Activated naive CD4-positive, alpha-beta T cell treated with anti-CD3 and anti-CD28 coated beads, Interleukin-2, amount 50 U/mL, for 24 hours (primary cell): ENCODE data around the gene FTH1.
A peak's percentile ranks its signal among the peaks of the same experiment; 100 is the strongest.

Experiments used
- H3K27ac Mint-ChIP-seq: one replicate; pipeline ENCODE4 v1.8.0; 2021; ENCODE audit warnings: mild to moderate bottlenecking, mixed read lengths
- H3K27me3 Mint-ChIP-seq: one replicate; pipeline ENCODE4 v1.8.0; 2021; ENCODE audit warnings: mixed read lengths
- H3K36me3 Mint-ChIP-seq: one replicate; pipeline ENCODE4 v1.8.0; 2021; ENCODE audit warnings: mixed read lengths
- H3K4me1 Mint-ChIP-seq: one replicate; pipeline ENCODE4 v1.8.0; 2021; ENCODE audit warnings: mixed read lengths
- H3K4me3 Mint-ChIP-seq: one replicate; pipeline ENCODE4 v1.8.0; 2021; ENCODE audit warnings: mild to moderate bottlenecking, mixed read lengths
- H3K9me3 Mint-ChIP-seq: one replicate; pipeline ENCODE4 v1.8.0; 2021; ENCODE audit warnings: mixed read lengths

FTH1 gene

DNA sequence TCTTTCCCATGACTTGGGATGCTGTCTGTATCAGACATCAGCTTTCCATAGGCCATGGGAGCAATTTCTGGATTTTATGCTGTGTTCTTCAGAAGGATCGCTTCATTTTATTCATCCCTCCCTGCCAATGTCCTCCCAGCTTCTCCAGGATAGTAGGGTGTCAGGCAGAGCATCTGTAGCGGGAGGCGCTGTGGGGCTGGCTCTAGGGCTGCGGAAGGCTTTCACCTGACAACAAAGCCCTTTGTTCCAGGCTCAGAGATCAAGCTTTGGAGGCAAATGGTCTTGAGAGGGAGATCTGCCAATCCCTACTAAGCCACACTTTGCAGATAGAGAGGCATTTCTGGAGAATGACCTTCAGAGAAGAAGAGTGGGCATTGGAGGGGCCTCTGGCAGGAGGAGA is 29.5 kb upstream of the FTH1 start:
- Mint-ChIP-seq H3K36me3 (peaks cover 13% of the 10 kb centered on the region), H3K4me3 (no peak overlapping the region)

DNA sequence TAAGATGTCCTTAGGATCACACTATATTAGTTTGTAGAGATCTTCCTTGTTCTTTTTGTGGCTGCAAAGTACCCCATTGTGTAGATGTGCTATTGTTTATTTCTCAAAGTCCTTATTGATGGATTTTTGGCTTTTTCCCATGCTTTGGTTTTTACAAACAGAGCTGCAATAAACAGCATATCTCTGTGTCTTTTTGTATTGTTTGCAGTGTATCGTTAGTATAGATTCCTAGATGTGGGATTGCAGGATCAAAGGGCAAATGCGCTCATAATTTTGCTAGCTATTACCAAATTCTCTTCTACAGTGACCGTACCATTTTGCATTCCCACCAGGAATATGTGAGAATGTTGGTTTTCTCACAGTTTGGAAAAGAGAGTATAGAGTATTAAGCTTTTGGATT is 27.5 kb upstream of the FTH1 start:
- H3K4me3 Mint-ChIP-seq: no peak overlapping the region
- peaks cover 12% of the 10 kb centered on the region for H3K36me3 Mint-ChIP-seq
- no peaks in the 10 kb centered on the region for H3K27me3 Mint-ChIP-seq
- no peaks in the 10 kb centered on the region for H3K4me1 Mint-ChIP-seq
- H3K27ac Mint-ChIP-seq: no peak overlapping the region
- H3K9me3 Mint-ChIP-seq: peaks cover 5% of the 10 kb centered on the region

More for the DNA sequence above, 29.5 kb upstream of the FTH1 start:
- H3K9me3 Mint-ChIP-seq: peaks cover 4% of the 10 kb centered on the region
- H3K4me1 Mint-ChIP-seq: no peaks in the 10 kb centered on the region
- no peaks in the 10 kb centered on the region for H3K27me3 Mint-ChIP-seq
- H3K27ac Mint-ChIP-seq: no peak overlapping the region

DNA sequence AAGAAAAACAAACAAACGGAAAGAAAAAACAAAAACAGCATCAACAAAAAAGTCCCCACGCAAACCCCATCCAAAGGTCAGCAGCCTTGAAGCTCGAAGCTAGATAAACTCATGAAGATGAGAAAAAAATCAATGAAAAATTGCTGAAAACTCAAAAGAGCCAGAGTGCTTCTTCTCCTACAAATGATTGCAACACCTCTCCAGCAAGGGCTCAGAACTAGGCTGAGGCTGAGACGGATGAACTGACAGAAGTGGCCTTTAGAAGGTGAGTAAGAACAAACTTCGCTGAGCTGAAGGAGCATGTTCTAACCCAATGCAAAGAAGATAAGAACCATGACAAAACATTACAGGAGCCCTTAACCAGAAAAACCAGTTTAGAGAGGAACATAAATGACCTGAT is 18.4 kb upstream of the FTH1 start:
- H3K9me3 Mint-ChIP-seq: peaks cover 5% of the 10 kb centered on the region
- no peak overlapping the region for H3K27ac Mint-ChIP-seq
- no peak overlapping the region for H3K4me3 Mint-ChIP-seq
- H3K4me1 Mint-ChIP-seq: no peaks in the 10 kb centered on the region
- peaks cover 19% of the 10 kb centered on the region for H3K36me3 Mint-ChIP-seq
- H3K27me3 Mint-ChIP-seq: no peaks in the 10 kb centered on the region

DNA sequence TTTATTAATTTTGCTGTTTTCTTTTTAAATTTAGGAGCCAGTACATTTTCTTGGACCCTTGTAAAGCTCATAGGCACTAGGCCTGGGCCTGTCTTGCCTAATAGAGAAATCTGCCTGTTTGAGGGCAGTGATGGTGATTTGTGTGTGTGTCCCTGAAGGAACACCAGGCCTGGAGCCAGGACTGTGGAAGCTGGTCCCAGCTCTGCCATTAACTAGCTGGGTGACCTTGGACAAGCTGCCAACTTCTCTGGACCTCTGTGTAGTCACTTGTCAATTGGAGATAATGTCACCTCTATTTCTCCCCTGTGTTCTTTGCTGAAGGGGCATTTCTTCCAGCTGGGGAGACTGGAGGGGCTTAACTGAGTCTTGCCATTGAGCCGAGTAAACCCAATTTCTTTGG is 16.0 kb upstream of the FTH1 start:
- Mint-ChIP-seq H3K27ac (no peak overlapping the region), H3K36me3 (peaks cover 17% of the 10 kb centered on the region), H3K4me1 (no peaks in the 10 kb centered on the region), H3K9me3 (peaks cover 5% of the 10 kb centered on the region), H3K27me3 (no peaks in the 10 kb centered on the region), H3K4me3 (no peak overlapping the region)

DNA sequence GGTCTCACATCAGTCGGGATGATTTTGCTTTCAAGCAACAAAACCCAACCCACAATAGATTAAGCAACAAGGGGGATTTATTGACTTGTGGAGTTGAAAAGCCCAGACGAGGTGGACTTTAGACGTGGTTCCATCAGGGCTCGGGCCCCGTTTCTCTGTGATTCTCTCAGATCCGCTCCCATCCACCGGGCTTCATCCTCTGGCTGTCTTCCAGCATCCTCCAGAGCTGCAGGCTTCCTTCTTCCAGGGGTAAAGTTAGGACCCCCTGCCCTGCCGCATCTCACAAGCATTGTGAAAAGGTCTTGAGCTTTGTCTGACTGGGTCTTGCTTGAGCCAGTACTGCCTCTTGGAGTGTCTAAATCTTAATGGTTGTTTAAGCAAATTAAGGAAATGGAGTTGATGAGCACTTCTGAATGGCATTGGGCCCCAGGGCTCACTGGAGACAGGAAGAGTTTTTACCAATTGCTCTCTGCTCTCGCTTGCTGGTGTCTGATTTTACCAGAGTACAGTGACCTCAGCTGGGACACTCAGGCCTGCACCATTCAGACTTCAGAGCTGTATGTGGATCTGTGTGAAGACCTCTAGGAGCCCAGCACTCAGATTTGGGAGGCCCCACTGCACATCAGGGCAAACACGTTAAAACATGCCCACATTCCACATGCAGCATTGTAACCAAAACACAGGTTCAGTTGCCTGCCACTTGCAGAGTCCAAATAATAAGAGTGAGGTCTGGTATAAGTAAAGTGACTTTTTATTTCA is 13.5 kb upstream of the FTH1 start:
- Mint-ChIP-seq H3K4me3 (no peak overlapping the region), H3K27me3 (no peaks in the 10 kb centered on the region), H3K27ac (no peak overlapping the region), H3K4me1 (no peaks in the 10 kb centered on the region), H3K9me3 (no peaks in the 10 kb centered on the region), H3K36me3 (peaks cover 6% of the 10 kb centered on the region)

DNA sequence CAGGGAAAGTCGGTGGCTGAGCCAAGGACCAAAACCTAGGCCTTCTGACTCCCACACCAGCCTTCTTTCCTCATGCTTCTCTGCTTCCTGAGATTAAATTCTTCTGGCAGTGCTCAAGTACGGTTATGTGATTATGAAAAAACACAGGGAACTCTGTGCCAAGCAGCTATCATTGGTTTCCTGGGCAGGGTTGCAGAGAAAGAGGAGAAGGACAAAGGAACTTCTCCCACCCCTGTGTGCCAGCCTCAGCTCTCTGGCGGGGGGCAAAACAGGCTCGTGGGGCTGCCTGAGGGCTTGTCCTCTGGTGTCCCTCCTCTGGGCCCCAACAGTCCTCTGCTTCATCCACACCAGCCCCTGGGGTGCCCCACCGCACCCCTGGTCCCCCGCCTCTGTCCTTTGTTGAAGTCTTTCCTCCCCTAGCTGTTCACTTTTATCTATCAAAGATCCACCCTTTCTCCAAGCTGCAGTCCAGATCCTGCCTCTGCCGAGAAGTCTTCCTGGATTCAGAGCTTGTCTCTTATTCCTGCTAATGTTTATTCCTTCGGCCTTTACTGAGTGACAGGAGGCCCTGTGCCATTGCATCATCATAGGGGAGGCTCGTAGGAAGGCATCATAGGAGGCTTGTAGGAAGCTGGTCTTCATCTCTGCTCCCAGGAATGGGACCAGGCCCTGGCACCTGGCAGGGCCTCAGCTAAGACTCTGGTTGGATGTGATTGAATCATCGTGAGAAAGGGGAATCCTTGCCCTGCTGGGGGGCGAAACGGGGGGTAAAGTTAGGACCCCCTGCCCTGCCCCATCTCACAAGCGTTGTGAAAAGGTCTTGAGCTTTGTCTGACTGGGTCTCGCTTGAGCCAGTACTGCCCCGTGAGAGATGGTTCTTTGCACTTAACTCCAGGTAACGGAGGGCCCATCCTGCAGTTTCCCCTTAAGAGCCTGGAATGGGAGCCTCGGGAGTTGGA is 11.5 kb upstream of the FTH1 start:
- no peaks in the 10 kb centered on the region for H3K9me3 Mint-ChIP-seq
- no peaks in the 10 kb centered on the region for H3K4me1 Mint-ChIP-seq
- no peak overlapping the region for H3K4me3 Mint-ChIP-seq
- H3K27me3 Mint-ChIP-seq: no peaks in the 10 kb centered on the region
- no peak overlapping the region for H3K27ac Mint-ChIP-seq
- H3K36me3 Mint-ChIP-seq: peaks cover 2% of the 10 kb centered on the region

DNA sequence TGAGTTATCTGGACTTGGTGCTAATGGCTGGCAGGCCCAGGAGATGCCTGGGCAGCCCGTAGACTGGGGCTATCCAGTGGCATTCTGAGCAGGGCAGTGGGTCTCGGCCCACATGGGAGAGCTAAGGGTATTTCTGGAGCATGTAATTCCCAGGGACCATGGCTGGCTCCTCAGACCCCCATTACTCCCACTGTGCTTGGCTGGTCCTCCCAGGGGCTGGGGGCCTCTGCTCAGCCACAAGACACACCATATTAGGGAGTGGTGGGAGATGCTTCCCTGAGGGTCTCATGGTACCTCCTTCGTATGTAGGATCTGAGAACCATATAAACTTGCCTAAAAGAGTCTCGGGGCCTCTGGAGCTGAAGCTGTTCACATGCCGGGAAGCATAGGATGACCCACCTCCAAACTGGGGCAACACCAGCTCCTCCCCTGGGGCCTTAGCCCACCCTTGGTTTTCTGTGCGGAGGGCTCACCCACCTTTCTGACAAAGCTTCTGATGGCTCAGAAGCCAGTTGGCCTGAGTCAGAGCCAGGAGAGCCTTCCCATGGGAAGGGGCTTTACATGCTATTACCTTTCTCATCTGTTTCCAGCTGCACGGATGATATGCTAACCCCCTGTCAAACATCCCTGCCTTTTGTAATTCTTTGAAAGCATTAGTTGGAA is 9.5 kb upstream of the FTH1 start:
- Mint-ChIP-seq H3K27ac (no peak overlapping the region), H3K36me3 (no peaks in the 10 kb centered on the region)

DNA sequence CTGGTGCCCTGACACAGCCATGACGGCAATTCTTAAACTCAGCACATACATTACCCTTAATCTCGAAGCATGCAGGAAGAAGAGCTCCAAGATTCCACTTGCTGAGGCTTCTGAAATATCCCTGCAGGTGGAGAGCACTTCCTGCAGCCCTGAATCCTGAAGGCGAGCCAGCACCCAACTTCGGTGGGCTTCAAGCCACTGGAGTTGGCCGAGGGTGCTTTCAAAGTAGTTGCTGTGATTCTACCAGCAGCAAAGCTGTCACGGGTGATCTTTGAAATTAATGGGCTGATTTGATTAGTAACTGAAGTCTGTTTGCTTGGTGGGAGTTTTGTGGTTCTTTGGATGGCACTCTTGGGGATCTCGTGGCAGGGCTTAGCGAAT is 9.0 kb upstream of the FTH1 start:
- no peak overlapping the region for H3K4me3 Mint-ChIP-seq
- H3K9me3 Mint-ChIP-seq: no peaks in the 10 kb centered on the region
- H3K27ac Mint-ChIP-seq: no peak overlapping the region
- no peaks in the 10 kb centered on the region for H3K27me3 Mint-ChIP-seq
- H3K4me1 Mint-ChIP-seq: peaks cover 20% of the 10 kb centered on the region
- H3K36me3 Mint-ChIP-seq: no peaks in the 10 kb centered on the region

More for the DNA sequence above, 9.5 kb upstream of the FTH1 start:
- Mint-ChIP-seq H3K4me1 (peaks cover 16% of the 10 kb centered on the region), H3K27me3 (no peaks in the 10 kb centered on the region), H3K9me3 (no peaks in the 10 kb centered on the region), H3K4me3 (no peak overlapping the region)

DNA sequence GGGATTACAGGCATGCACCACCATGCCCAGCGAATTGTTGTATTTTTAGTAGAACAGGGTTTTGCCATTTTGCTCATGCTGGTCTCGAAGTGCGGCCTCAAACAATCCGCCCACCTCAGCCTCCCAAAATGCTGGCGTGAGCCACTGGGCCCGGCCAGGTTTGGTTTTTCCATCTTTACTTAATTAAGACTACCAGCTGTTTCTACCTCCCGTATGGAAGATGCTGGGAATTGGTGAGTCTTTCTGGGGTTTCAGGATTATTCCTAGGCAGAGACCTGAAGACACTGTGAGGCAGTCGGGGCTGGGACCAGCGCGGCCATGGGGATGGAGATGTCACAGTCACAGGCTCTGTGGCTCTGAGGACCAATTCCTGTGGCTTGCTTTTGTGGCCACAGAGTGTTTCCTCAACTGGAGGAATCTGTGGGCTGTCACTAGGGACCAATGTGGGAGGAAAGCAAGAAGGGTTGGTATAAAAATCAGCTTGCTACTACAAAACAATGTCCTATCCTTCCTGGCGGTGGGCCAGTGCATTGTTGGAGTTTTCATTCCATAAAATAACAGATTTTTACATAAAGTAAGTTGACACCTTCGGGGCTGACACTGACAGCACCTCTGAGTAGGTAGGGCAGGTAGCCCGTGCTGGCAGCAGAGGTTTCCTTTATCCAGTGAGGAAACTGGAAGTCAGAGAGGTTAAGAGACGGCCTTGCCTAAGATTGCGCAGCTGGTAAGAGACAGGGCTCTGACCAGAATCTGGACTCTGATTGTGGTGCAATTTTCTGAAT is 8.4 kb upstream of the FTH1 start:
- H3K27me3 Mint-ChIP-seq: no peaks in the 10 kb centered on the region
- H3K36me3 Mint-ChIP-seq: no peaks in the 10 kb centered on the region
- H3K9me3 Mint-ChIP-seq: no peaks in the 10 kb centered on the region
- peaks cover 26% of the 10 kb centered on the region for H3K4me1 Mint-ChIP-seq
- H3K27ac Mint-ChIP-seq: no peak overlapping the region
- no peak overlapping the region for H3K4me3 Mint-ChIP-seq

DNA sequence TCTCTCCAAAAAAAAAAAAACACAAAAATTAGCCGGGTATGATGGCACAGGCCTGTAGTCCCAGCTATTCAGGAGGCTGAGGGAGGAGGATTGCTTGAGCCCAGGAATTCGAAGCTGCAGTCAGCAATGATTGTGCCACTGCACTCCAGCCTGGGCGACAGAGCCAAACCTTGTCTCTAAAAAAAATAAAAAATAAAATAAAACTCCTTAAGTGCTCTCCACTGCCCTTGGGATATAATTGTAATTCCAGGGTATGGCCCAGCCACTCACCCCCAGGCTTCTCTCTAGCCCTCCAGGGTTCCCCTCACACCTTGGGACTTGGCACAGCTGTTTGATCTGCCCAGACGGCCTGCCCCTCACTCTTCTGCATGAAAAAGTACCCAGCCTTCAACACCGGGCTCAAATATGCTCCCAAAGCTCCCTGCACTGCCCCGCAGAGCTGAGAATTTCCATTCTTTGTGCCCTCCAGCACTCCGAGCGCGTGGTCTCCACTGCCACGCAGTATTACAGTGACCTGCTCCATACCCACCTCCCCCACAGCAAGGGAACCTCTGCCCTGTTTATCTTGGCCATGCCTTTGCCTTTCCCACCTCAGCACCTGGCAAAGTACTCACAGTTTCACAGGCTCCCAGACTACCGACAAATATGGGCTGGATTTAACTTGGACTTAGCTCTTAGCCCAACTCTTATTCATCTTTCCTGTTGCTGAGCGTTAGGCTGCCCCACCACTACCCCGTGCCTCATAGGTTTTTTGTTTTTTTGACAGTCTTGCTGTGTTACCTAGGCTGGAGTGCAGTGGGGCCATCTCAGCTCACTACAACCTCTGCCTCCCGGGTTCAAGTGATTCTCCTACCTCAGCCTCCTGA is 7.6 kb upstream of the FTH1 start:
- Mint-ChIP-seq H3K9me3 (no peaks in the 10 kb centered on the region), H3K27me3 (no peaks in the 10 kb centered on the region), H3K36me3 (no peaks in the 10 kb centered on the region), H3K27ac (peak overlapping the region; percentile 43), H3K4me3 (no peak overlapping the region), H3K4me1 (peaks cover 33% of the 10 kb centered on the region)

DNA sequence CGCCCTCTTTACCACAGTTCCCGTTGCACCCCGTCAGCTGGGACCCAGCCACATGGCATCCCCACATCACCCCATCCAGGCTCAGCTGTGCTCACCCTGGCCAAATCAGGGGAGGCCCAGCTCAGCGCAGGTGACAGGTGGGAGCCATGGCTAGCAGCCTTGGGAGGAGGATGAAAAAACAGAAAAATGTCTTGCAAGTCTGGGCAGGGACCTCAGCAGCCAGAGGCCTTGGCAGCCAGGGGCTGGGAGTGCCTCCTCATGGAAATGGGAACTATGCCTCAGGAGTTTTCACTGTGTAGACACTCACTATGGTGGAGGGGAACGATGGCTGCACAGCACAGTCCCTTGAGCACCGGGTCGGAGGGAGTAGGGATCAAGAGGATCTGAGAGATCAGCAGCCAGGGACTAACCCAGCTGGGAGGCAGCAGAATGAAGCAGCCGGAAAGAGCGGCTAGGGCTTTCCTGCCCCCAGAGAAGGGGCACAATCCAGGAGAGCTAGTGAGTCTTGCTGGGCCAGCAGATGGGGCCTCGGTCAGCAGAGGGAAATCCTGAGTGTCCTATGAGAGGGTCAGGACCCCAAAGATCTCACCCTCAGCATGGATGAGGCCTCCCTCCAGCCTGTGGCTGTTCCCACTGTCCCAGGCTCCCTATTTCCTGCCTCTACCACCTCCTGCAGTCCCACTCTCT is 6.2 kb upstream of the FTH1 start:
- H3K27ac Mint-ChIP-seq: peak overlapping the region; percentile 85
- H3K9me3 Mint-ChIP-seq: no peaks in the 10 kb centered on the region
- peaks cover 47% of the 10 kb centered on the region for H3K4me1 Mint-ChIP-seq
- H3K4me3 Mint-ChIP-seq: no peak overlapping the region
- H3K27me3 Mint-ChIP-seq: no peaks in the 10 kb centered on the region
- H3K36me3 Mint-ChIP-seq: no peaks in the 10 kb centered on the region

DNA sequence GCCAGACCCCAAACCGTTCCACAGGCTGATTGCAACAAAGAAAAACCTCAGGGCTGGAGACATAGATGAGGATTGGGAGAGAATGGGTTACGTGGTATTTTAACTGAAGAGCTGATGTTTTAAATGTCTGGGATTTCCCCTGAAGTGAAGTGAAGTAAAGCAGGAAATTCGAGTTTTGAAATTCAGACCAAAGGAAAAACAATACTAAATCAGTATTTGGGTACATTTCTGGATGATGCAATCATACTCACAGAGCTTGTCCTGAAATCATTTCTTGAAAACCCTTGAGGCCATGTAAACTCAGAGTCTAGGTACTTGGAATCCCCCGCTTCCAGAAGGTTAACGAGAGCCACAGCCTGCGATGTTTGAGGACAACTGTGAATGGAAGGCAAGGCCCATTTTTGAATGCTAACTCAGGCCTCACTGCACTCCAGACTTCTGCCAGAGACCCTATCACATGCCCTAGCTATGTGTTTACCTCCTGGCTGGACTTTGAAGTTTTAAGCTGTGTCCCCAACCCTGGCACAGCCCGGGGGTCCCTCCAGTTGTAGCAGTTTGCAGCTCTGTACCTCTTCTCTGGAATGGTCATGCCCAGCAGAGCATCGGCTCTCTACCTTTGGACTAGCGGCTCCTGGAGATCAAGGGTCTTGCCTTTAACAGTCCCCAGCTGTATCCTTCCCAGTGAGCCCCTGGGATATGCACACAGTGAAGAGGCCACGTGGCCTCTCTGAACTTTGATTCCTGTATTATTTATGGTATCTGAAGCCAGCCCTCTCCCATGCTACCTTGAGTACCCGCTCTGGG is 5.4 kb upstream of the FTH1 start:
- Mint-ChIP-seq H3K27me3 (no peaks in the 10 kb centered on the region), H3K36me3 (no peaks in the 10 kb centered on the region), H3K9me3 (no peaks in the 10 kb centered on the region), H3K4me1 (peaks cover 52% of the 10 kb centered on the region), H3K4me3 (peak overlapping the region; percentile 45), H3K27ac (peak overlapping the region; percentile 85)

DNA sequence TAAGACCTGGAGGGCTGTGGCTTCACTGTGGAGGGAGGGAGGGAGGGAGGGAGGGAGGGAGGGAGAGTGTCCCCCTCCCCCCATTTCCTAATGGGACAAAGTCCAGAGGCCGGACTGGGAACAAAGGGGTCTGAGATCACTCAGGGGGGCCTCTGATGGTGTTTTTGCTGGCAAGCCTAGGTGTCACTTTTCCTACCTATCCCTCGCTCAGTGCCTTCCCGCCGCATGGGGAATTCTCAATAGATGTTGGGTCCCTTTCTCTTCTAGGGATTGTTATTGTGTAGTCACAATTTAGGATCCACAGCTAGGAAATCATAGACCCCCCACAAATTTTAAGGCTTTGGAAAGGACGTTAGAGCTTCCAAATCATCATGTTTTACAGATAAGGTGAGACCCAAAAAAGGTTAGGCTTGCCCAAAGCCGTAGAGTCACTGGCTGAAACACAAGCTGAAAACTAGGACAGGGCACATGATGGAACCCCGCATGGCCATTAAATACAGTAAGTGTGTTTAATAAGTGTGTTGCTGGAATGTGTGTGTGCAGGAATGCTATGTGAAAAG is 4.8 kb upstream of the FTH1 start:
- H3K4me3 Mint-ChIP-seq: peak overlapping the region; percentile 45
- H3K27ac Mint-ChIP-seq: peak overlapping the region; percentile 95

More for the DNA sequence above, 4.8 kb upstream of the FTH1 start:
- Mint-ChIP-seq H3K27me3 (no peaks in the 10 kb centered on the region), H3K9me3 (no peaks in the 10 kb centered on the region), H3K4me1 (peaks cover 52% of the 10 kb centered on the region), H3K36me3 (no peaks in the 10 kb centered on the region)
